ENCODE results near the gene FKBP2.
A peak's percentile ranks its signal among the peaks of the same experiment; 100 is the strongest.

The FKBP2 gene

GRCh38 chr11:64265176-64266160 lies 24.6 kb downstream of the FKBP2 start:
- no peak for DNase-seq

GRCh38 chr11:64266339-64266738 lies 25.4 kb downstream of the FKBP2 start:
- DNase-seq, result no peak

- no peak for DNase-seq
These were observed 26.5 kb downstream of the FKBP2 start for GRCh38 chr11:64267207-64267945.

GRCh38 chr11:64268025-64268892 lies 27.4 kb downstream of the FKBP2 start:
- no peak for DNase-seq

GRCh38 chr11:64268893-64269539 lies 28.1 kb downstream of the FKBP2 start:
- no peak for DNase-seq

- DNase-seq, result peak; percentile 98
These were observed 28.8 kb downstream of the FKBP2 start for GRCh38 chr11:64269540-64270220.

GRCh38 chr11:64275031-64275800 lies 34.3 kb downstream of the FKBP2 start:
- DNase-seq, result no peak

GRCh38 chr11:64275841-64276240 lies 34.9 kb downstream of the FKBP2 start:
- DNase-seq, result no peak

- DNase-seq, result no peak
These were observed 35.9 kb downstream of the FKBP2 start for GRCh38 chr11:64276653-64277431.

GRCh38 chr11:64278576-64279190 lies 37.8 kb downstream of the FKBP2 start:
- no peak for DNase-seq

GRCh38 chr11:64281957-64282770 lies 41.3 kb downstream of the FKBP2 start:
- DNase-seq, result no peak

GRCh38 chr11:64283092-64283491 lies 42.2 kb downstream of the FKBP2 start:
- no peak for DNase-seq

GRCh38 chr11:64284048-64284961 lies 43.4 kb downstream of the FKBP2 start, which contains the start of gene BAD:
Gene BAD, minus strand, starts transcription at chr11:64284665. Its CDS starts 297 bp downstream, at chr11:64284368.
- DNase-seq, result peak; percentile 89

- peak; percentile 73 for DNase-seq
These were observed 44.3 kb downstream of the FKBP2 start, which contains the start of gene GPR137 for GRCh38 chr11:64284962-64285884. Gene GPR137, plus strand, starts transcription at chr11:64285848. Its CDS starts 677 bp downstream, at chr11:64286525.

- no peak for DNase-seq
These were observed 45.2 kb downstream of the FKBP2 start for GRCh38 chr11:64285885-64286800.

Data from NCI-H2227 treated with DMSO at 0.1 percent for 48 hours (cell line).